Stimulated activated CD8-positive, alpha-beta memory T cell treated with anti-CD3 and anti-CD28 coated beads, Interleukin-12 subunit alpha, Interleukin-12 subunit beta, amount 100 ng/mL, for 4 hours (primary cell): ENCODE results near the gene CAB39.

Experiments
- DNase-seq: peaks from one replicate; pipeline ENCODE4 v3.0.0-alpha.2; 2020; ENCODE audit warnings: low read depth

The CAB39 gene

DNA sequence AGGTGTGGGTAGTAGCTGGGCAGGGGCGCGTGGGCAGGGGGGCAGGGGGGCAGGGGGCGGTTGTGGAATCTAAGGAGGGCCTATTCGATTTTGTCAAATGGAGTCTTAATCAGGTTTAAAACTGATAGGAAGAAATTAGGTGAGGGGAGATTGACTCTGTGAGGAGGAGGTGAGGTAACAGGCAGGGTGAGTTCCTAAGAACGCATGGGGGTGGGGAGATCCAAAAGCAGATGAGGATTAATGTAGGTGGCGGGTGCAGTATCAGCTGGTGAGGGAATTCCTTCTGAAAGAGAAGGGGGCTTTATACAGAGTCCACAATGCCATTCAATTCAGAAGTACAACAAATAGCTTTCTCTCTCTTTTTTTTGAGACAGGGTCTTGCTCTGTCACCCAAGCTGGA is 72.7 kb downstream of the CAB39 start:
- no peak for DNase-seq

DNA sequence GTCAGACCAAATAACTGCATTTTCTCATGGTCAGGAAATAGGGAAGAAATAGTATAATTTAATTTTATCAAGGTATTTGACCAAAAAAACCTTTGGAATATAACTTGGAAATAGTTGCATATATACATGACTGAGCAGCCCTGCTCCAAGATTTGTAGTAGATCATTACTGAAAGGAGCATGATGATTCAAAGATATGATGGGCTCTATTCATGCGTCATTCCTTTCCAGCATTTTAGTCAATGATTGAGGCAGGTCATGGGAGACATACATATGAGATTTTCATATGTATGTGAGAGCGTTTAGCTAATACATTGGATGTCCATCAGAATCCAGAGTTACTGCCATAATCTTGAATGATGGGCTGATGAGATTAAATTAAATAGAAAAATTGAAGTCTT is 74.5 kb downstream of the CAB39 start:
- no peak for DNase-seq

DNA sequence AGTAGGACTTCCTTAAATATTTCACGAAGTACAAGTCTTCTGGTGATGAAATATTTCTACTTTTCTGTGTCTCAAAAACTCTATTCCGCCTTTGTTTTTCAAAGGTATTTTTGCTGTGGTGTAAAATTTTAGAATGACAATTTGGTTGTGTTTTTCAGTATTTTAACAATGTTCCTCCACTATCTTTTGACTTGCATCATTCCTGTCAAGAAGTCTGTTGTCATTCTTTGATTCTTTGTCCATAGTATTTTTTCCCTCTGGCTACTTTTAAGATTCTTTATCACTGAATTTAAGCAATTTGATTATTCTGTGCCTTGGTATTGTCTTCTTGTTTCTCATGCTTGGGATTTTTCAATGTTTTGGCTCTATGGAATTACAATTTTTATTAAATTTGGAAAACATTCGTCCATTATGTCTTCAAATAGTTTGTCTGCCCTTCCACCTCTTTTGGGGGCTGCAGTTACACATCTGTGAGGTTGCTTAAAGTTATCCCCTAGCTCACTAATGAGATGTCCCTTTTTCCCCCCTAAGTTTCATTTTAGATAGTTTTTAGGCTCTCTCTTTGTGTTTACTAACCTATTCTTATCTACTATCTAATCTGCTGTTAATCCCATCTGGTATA is 76.0 kb downstream of the CAB39 start:
- no peak for DNase-seq

DNA sequence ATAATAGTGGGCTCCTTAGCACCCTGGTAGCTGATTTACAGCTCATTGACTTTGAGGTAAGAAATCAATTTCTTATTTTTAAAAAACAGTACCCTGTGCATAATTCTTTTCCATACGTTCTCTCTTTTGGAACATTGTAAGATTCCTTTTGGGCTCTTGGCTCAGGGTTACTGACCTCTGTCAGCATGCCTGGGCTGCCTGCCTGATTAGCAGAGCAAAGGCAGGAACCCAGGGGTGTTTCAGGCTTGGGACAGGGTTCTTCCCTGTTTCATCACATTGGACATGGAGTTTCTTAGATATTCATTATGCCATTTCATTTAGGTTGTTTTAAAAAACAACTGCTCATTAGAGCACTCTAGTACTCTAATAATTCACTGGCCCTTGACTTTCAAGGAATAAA is 78.3 kb downstream of the CAB39 start:
- DNase-seq, result no peak

DNA sequence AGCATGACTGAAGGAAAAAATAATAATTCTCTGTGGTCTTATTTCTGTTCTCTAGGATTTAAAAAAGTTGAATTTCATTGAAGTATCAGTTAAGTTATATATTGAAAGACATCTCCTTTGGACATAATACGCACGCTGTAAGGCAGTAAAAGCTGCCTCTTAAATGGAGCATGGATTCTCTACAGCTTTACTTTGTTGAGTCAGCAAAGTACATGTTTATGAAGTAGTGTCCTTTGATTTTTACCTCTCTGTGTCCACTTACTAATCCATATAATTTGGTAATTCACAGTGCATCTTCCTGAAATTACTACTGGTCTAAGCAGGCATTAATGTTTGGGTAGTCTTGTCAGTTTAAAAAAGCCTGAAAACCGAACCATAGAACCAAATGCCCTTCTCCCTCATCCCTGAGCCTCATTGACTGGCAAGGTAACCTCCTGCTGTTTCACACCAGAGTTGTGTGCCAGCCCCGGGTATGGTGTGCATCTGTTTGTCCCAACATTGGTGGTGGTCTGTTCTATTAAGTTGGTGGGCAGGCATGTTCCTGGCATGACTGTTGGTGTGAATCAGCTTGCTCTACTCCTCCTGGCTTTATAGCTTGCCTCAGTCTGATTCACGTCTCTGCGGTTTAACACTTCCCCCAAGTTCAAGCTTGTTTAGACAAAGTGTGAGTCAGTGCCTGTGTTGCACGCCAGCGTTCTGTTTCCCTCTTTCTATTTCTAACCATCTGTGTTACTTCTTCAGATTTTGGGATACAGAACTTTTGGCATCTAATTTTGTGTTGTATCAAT is 81.1 kb downstream of the CAB39 start:
- peak; percentile 49 for DNase-seq

DNA sequence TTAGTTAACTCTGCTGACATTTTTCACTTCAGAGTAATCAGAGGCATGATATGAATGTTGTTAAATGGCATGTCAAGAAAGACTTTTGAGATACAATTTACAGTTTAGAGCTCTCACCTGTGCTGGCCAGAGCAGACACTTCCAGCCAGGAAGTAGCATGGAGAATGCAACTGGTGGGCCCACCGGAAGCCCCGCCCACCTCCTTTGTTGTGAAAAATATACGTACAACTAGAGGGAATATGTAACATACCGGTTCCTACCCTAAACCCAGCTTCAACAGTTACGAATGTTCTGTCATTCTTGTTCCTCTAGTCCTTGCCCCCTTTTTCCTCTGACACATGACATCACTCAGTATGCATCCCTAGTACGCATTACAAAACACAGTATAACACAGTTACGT is 81.9 kb downstream of the CAB39 start:
- DNase-seq, result no peak

DNA sequence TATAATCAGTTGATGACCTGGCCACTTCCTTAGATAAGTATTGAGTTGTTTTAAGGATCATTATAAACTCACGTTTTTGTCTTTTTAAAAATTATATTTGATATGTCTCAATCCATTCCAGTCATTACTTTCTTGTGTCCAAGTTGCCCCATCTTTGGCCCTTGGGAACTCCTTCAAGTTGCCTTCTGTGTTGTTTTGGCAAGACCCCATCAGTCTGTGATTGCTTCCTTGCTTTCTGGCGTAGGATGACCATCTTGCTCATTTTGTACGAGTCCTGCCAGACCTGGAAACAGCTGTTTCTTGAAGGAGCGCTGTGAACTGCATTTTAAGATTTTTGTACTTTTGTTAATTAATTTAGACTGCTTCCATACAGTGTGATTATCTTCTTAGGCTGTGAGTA is 83.2 kb downstream of the CAB39 start:
- DNase-seq, result no peak

DNA sequence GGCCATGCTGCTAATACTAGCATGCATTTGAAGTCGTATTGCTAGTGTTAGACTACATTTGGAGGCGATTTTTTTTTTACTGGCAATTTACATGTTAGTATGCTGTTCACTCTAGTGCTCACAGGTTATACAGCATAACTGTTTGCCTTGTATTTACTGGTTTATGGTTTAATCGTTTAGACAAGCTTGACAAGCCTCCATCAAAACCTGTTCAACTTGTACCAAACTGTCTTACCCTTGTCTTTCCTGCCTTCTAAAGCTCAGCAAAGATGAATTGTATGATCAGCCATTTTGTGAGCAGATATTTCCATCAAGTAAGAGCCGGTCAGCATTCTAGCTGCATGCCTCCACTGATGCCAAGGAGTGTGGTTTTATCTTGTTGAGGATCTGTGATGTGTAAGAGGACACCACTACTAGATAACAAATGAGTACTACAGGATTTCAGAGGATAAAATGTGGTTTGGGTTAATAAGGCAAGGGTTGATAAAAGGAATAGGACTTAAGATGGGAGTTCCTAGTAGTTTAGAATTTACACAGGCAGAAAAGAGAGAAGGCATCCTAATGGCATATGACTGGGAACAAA is 83.7 kb downstream of the CAB39 start:
- no peak for DNase-seq

DNA sequence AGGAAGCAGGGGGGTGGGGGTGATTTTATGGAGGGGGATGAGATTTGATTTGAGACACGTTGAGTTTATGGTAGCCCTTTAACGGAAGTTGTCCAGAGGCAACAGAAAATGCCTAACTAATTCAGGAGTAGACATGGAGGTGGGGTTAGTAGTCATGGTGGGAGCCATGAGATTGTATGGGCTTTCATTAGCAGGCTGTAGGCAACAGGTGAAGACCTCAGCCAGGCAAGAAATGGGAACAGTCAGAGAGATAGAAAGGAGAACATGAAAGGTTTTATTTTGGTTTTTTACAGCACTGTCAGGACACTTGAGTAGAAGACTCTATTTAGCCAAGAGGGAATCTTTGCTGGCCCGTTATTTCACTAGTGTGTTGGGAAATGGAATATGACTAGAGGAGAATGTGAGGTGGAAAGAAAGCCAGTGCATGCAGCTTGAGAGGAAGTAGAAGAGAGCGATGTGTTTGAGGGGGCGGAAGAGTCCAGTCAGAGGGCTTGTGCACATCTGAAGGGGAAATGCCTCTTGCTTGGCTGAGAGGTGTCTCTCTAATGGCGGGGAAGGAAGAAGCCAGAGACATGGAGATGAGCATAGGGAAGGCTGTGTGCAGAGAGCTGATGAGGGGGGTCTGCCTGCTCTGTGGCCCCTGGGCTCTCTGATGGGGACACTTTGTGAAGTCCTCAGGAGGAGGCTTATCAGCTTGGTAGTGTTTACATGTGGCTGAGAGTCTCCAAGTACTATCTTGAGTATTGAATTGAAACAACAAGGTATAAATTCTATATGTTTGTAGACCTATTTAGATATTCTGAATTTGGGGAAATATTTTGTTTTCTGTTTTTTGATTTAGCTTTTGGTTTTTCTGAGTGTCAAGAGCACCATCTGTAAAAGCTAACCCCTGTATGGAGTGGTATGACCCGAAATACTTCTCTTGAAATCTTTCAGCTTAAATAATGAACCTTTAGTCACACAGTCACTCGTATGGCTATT is 85.2 kb downstream of the CAB39 start:
- no peak for DNase-seq

DNA sequence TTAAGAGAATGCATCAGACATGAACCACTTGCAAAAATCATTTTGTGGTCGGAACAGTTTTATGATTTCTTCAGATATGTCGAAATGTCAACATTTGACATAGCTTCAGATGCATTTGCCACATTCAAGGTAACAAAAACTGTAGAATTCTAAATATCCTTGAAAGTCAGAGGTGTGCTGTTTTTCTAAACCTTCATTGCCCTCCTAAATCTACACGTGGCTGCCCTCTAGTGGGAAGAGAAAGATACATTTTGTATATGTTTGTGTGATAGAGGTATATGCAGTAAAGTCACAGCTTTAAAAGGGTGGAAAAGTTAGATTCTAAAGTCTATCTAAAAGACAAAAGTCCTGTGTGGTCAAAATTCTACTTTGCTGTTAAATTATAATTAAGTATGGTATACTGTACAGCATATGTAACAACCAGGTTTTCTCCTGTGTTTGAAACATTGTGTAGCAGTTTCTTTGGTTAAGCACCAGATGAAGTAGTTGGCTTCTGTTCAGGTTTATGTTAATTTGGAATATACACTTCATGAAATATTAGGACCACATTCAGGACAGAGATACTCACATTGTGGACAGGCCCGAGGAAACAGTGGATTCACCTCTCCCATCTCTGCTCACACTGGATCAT is 86.2 kb downstream of the CAB39 start:
- no peak for DNase-seq

DNA sequence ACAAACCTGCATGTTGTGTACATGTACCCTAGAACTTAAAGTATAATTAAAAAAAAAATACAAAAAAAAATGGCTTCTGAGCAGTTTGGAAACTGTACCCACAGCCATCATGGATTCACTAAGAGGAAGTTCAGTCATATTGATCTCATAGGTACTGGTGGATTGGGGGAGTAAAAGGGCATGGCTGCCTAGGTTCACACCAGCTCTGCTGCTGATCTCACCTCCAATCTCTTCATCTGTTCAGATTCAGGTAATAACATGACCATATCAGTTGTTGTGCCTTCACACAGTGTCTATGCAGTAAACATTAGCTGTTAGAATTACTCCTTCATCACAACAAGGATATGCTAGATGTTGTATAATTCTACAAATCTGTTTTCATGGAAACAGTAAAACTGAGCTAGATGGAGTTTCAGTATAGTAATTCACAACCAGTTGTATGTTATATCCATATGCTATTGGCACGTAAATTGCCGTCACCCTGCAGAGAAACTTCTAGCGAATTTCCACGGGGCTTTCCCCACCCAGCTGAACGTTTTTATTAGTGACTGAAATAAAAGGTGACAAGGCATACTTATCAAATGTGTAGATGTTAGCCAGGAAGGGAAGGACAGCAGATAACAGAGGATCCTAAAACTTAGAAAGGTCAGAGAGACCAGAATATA is 92.8 kb downstream of the CAB39 start:
- no peak for DNase-seq

DNA sequence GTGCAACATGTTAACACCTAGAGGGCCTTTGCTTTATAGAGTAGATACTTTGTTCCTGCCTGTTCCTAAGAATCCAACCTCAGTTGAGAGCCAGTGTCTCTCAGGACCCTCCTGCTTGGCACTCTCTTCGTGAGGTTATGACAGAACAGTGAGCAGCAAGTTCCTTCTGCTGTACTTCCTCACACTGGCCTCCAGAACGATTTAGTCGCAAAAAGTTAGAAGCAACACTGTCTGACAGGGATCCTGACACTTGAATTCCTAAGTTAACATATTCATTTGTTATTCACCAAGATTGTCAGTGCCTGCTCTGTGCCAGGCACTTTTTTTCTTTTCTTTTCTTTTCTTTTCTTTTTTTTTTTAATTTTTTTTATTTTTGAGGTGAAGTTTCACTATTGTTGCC is 95.1 kb downstream of the CAB39 start:
- no peak for DNase-seq

DNA sequence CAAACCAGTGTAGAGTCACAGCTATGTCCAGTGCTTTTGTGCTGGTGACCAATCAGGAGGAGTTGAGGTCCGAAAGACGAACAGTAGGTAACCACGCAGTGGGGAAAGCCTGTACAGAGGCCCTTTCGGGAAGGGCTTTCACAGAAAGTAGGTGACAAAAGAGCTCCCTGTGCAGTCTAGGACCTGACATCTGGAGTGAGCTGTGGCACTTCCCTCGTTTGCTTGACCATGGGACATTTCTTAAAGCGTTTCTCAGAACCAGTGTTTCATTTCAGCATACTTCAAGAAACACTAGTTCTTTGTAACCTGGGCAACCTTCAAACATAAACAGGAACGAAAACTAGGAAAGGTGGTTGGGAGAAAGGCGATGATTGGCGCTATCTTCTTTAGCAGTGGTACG is 96.4 kb downstream of the CAB39 start:
- no peak for DNase-seq

DNA sequence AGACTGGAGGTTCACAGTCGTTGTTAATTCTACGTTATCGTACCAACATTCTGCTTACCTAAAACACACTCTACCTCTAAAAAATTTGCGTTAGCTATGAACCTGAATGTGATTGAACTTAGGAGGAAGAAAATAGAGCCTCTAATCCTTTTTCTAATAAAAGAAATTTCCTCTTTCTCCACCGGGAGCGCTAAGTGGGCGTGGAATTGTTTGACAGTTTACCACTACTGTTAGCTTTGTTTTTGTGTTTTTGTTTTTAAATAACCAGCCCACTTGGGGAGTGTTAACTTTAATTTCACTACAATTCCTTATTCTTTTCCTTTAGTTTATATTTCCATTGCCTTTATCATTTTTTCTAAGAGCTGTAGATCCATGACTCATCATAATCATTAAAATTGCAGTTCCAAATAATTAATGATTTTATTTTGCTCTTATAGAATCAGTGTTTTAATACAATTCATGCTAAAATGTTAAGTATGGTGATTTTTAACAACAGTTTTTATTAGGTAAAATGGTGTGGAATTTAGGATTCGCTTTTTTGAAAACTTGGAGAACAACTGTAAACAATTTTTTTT is 97.1 kb downstream of the CAB39 start:
- no peak for DNase-seq

DNA sequence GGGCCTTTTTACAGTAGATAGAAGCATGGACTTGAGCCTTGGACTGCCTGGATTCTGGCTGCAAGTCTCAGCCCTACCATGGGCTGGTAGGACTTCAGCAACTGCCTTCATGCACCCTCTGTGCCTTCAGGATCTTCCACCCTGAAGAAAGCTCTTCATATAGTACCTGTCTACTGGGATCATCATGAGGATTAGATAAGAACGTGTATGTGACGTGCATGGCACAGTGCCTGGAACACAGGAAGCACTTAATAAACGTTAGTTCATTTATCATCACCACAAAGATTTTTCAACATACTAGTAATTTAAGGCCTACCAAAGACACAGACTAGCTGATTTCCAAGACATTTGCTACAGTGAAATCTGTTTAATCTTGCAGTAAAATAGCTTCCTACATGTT is 98.9 kb downstream of the CAB39 start:
- DNase-seq, result no peak

DNA sequence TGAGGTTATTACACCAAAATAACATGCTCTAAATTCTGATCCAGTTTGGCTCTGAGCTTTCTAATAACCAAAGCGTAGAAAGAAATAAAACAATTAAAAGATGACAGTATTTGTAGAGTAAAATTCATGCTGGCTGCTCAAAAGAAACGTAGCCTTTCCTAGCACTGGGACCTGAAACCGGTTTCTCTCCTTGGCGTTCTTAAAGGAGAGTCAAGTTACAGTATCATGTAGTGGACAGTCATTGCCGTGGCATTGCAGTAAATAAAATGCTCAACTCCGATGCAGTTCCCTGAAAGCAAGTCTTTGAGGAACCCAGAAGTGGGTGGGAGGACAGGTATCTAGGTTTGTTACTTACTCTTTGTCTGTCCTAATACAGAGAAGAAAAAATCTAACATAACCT is 99.4 kb downstream of the CAB39 start:
- no peak for DNase-seq

DNA sequence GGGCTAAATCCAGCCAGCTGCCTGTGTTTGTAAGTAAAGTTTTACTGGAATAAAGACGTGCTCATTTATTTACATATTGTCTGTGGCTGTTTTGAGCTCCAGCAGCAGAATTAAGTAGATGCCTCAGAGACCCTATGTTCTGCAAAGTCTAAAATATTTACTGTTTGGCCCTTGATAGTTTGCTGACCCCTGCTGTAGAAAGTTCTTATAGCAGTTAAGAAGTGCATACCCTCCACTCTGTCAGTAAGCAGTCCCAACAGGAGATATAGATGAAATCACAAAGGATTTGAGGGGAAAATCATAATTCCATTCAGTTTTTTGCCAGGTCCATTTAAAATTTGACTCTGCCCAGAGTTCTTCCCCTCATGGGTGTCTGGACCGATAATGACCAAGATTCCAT is 102.0 kb downstream of the CAB39 start:
- no peak for DNase-seq

DNA sequence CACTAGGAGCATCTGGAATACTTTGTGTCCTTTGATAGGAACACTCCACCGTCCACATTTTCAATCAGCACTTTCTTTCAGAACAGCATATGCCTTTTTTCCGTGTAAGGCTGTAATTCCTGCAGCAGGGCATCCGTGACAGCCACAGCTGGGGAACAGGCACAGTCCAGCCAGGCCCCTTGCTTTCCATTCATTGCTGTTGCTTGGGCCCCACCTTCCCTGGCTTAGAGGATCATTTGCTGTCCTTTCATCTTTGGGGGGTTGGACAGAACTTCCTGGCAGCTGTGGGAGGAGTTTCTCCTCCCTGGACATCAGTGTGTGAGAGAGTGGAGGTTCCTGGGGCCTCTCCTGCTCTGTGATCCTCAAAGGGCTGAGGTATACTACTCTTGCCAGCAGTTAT is 102.4 kb downstream of the CAB39 start:
- DNase-seq, result no peak

DNA sequence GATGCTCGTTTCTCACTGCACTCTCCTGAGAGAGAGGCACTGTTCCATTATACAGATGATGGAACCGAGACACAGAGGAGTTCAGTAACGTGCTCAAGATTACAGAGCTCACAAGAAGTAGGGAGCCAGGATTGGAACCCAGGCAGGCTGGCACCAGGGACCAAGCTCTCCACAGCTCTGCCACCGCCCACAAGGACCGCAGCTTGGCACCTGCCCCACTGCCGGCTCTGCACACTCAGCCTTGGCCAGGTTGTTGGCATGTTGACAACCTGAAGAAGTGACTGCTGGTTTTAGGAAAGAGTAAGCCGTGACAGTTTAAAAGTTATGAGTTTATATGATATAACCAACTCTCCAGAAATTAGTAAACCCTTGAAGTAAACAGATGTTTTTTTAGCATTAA is 104.1 kb downstream of the CAB39 start:
- no peak for DNase-seq

DNA sequence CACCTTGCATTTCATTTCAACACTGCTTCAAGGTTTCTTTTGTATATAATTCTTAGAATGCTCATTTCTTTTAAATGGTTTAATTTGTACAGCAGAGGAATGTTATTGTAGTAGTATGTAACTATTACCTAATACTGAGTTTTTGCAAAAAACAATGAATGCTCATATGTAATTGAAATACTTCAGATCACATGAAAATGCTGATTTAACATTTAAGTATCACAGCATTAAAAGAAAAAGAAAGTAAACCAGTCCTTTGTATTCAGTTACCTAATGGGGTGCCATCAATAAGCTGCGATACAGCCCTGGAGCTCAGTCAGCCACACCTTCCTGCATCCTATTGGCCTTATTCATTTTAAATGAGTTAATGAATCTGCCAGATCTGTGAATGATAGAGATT is 106.8 kb downstream of the CAB39 start:
- no peak for DNase-seq
